ENCODE results near the gene THBS2. TPM values are rescaled to one million over a fixed set of nuclear protein-coding genes. Genes with fewer than 3 reads are reported as not detected.

Gene THBS2
- total RNA-seq, 1 donor from 2014 or later: not detected

DNA sequence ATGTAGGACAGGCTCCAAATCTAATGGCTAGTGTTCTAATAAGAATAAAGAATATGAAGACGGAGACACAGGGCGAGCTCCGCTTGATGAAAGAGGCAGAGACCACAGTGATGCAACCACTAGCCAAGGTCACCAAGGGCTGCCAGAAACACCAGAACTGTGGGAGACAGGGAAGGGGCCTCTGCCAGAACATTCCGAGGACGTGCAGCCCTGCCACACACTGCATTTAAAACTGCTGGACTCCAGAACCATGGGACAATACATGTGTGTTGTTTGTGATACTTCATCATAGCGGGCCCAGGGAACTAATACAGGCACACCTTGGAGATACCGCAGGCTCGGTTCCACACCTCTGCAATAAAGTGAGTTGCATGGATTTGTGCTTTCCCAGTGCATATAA lies 2.9 kb upstream of the THBS2 start:
- H3K4me3 Mint-ChIP-seq (ENCODE audit: low read depth): no peak overlapping the region
- H3K27me3 Mint-ChIP-seq: peaks cover 66% of the 10 kb centered on the region
- no peak for DNase-seq (ENCODE audit: low spot score, unreplicated experiment)
- peaks cover 12% of the 10 kb centered on the region for H3K4me1 Mint-ChIP-seq (ENCODE audit: low read depth)
- TF ChIP-seq, protein P1, sequence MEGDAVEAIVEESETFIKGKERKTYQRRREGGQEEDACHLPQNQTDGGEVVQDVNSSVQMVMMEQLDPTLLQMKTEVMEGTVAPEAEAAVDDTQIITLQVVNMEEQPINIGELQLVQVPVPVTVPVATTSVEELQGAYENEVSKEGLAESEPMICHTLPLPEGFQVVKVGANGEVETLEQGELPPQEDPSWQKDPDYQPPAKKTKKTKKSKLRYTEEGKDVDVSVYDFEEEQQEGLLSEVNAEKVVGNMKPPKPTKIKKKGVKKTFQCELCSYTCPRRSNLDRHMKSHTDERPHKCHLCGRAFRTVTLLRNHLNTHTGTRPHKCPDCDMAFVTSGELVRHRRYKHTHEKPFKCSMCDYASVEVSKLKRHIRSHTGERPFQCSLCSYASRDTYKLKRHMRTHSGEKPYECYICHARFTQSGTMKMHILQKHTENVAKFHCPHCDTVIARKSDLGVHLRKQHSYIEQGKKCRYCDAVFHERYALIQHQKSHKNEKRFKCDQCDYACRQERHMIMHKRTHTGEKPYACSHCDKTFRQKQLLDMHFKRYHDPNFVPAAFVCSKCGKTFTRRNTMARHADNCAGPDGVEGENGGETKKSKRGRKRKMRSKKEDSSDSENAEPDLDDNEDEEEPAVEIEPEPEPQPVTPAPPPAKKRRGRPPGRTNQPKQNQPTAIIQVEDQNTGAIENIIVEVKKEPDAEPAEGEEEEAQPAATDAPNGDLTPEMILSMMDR (IDR thresholded peaks at IDR 0.05; ENCODE audit: unreplicated experiment): no peak
- H3K27ac Mint-ChIP-seq: no peak overlapping the region
- H3K9me3 Mint-ChIP-seq (ENCODE audit: low read depth): no peaks in the 10 kb centered on the region
- H3K36me3 Mint-ChIP-seq (ENCODE audit: insufficient read depth): no peaks in the 10 kb centered on the region

DNA sequence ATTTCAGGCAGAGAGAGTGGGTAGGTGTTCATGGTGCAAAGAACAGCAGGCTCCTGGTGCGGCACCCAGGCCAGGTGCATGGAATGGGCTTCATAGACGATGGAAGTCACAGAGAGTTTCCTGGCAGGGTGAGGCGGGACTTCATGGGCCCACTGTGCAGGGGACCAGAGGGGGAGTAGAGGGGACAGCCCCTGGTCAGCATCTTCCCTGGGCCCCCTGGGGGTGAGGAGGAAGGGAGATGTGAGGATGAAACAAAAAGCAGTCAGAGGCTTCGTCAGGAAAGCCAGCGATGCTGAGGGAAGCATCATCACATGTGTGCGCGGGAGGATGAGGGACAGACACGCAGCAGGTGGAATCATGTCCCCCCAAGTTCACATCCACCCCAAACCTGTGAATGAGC lies 2.4 kb upstream of the THBS2 start:
- Mint-ChIP-seq H3K4me1 (ENCODE audit: low read depth) (peaks cover 12% of the 10 kb centered on the region), H3K27ac (no peak overlapping the region), H3K36me3 (ENCODE audit: insufficient read depth) (no peaks in the 10 kb centered on the region), H3K27me3 (peaks cover 69% of the 10 kb centered on the region), H3K9me3 (ENCODE audit: low read depth) (no peaks in the 10 kb centered on the region), H3K4me3 (ENCODE audit: low read depth) (no peak overlapping the region)
- DNase-seq (ENCODE audit: low spot score, unreplicated experiment): no peak
- TF ChIP-seq, protein P1 (IDR thresholded peaks at IDR 0.05; ENCODE audit: unreplicated experiment): no peak

DNA sequence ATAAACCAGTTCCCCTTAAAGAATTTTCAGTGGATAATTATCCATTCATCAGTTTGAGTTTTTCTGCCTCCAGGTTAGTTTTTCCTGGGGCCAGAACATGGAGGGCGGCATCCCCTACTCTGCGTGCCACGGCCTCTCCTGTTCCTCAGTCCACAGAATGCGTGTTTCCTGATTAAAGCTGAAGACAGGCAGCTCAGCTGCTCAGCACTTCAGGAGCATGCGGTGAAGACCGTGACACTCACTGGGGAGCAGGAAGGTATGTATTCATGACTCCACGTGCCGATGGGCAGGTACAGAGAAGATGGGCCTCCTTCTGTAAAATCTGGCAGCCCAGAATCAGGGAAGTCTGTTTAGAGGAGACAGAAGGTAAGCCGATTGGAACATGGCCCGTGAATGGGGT lies 2.0 kb upstream of the THBS2 start:
- H3K4me1 Mint-ChIP-seq (ENCODE audit: low read depth): peaks cover 12% of the 10 kb centered on the region
- H3K27me3 Mint-ChIP-seq: peaks cover 72% of the 10 kb centered on the region
- TF ChIP-seq, protein P1 (IDR thresholded peaks at IDR 0.05; ENCODE audit: unreplicated experiment): no peak
- H3K36me3 Mint-ChIP-seq (ENCODE audit: insufficient read depth): no peaks in the 10 kb centered on the region
- H3K9me3 Mint-ChIP-seq (ENCODE audit: low read depth): no peaks in the 10 kb centered on the region
- no peak overlapping the region for H3K27ac Mint-ChIP-seq
- DNase-seq (ENCODE audit: low spot score, unreplicated experiment): no peak
- H3K4me3 Mint-ChIP-seq (ENCODE audit: low read depth): no peak overlapping the region

DNA sequence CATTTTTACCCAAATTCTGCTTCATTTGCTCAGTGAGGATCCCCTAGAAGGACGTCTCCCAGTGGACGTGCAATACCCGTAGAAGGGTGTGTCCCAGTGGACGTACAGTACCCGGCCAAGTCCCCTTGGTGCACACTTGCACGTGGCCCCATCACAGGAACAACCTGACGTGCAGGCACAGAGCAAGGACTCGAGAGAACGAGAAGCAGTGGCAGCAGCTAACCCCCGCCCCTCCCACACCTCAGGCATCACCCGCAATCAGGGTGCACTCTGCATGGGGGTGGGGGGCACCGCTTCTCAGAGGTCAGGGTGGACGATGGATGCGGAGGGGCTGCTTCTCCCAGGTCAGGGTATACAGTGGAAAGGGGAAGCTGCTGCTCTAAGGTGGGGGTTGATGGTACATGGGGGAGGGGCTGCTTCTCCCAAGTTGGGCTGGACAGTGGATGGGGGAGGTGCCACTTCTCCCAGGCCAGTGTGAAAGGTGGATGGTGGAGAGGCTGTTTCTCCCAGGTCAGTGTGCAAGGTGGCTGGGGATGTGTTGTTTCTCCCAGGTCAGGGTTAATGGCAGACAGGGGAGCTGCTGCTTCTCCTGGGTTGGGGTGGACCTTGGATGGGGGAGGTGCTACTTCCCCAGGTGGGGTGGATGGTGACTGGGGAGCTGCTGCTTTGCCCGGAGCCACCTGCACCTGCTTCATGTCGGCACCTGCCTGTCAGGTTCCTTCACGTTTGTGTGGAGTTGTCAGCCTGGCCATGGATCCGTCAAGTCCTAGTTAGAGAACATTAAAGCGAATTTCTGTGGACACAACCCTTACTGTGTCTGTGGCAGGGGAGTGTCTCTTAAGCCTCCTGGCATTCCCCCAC lies 1.0 kb upstream of the THBS2 start:
- H3K27ac Mint-ChIP-seq: no peak overlapping the region

DNA sequence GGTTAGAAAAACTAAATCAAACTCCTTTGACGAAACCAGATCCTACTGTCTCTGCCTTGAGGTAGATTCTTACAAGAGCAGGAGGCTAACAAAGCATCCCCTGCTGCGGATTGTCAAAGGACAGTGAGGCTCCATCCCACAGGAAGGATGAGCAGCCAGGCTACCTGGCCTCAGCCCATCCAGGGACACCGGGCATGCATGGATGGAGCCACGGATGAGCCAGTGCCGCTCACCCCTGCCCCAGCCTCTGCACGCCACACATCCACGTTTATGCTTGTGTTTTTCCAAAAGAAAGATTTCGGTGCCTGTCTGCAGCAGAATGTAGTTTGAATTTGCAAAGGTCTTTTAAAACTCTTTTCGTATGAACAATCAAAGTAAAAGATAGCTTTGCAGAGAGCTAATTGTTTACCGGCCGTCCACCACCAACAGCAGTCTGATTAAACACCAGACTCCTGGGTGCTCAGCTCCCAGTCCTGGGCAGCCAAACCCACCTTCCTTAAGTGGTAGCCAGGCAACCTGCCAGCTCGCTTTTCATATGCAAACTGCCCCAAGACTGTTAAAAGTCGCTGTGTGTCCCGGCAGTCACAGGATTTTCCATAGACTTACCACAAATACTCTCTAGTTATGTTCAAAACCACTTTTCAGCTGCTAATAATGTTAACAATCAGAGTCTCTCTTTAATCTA lies 999 bp downstream of the THBS2 start:
- Mint-ChIP-seq H3K9me3 (ENCODE audit: low read depth) (peaks cover 5% of the 10 kb centered on the region), H3K27me3 (peaks cover 78% of the 10 kb centered on the region), H3K27ac (no peak overlapping the region), H3K36me3 (ENCODE audit: insufficient read depth) (no peaks in the 10 kb centered on the region), H3K4me3 (ENCODE audit: low read depth) (no peak overlapping the region), H3K4me1 (ENCODE audit: low read depth) (peaks cover 12% of the 10 kb centered on the region)
- no peak for DNase-seq (ENCODE audit: low spot score, unreplicated experiment)
- TF ChIP-seq, protein P1 (IDR thresholded peaks at IDR 0.05; ENCODE audit: unreplicated experiment): no peak

More for the DNA sequence above, 1.0 kb upstream of the THBS2 start:
- Mint-ChIP-seq H3K36me3 (ENCODE audit: insufficient read depth) (no peaks in the 10 kb centered on the region), H3K27me3 (peaks cover 79% of the 10 kb centered on the region), H3K4me3 (ENCODE audit: low read depth) (no peak overlapping the region), H3K4me1 (ENCODE audit: low read depth) (peaks cover 12% of the 10 kb centered on the region), H3K9me3 (ENCODE audit: low read depth) (no peaks in the 10 kb centered on the region)
- DNase-seq (ENCODE audit: low spot score, unreplicated experiment): no peak
- TF ChIP-seq, protein P1 (IDR thresholded peaks at IDR 0.05; ENCODE audit: unreplicated experiment): no peak

Data from progenitor cell of endocrine pancreas (in vitro differentiated cells).